ENCODE results near the gene OLR1. TPM values are rescaled to one million over a fixed set of nuclear protein-coding genes. Genes with fewer than 3 reads are reported as not detected.

The OLR1 gene
- total RNA-seq, 1 experiment from 2014 or later: not detected

DNA sequence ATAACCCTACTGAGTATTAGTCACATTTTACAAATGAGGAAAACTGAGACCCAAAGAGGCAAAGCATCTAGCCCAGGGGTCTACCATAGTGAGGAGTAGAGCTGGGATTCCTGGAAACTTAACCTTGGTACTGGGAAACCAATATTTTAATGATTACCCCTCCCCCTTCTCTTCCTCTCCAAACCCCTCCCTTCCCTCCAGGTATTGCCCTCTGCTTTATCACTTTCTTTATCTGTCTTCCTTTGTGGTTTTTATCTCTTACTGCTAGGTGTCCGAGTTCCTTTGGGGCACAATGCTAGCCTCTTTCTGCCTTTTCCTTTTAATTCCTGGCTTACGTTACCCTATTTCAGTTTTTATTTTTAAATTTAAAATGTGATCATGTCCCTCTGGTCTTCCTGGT, 43.5 kb upstream of the OLR1 start:
- DNase-seq: no peak
- Mint-ChIP-seq H3K27ac (ENCODE audit: unreplicated experiment) (peak overlapping the region; percentile 96), H3K9me3 (ENCODE audit: low read depth, unreplicated experiment) (no peaks in the 10 kb centered on the region), H3K36me3 (ENCODE audit: insufficient read depth, unreplicated experiment) (peaks cover 53% of the 10 kb centered on the region), H3K4me3 (ENCODE audit: low read depth, unreplicated experiment) (peak overlapping the region; percentile 84), H3K4me1 (ENCODE audit: low read depth, unreplicated experiment) (peaks cover 11% of the 10 kb centered on the region), H3K27me3 (ENCODE audit: unreplicated experiment) (no peaks in the 10 kb centered on the region)
- no TSS peak for BruUV-seq (replicated peaks)
- TF ChIP-seq, protein P1, sequence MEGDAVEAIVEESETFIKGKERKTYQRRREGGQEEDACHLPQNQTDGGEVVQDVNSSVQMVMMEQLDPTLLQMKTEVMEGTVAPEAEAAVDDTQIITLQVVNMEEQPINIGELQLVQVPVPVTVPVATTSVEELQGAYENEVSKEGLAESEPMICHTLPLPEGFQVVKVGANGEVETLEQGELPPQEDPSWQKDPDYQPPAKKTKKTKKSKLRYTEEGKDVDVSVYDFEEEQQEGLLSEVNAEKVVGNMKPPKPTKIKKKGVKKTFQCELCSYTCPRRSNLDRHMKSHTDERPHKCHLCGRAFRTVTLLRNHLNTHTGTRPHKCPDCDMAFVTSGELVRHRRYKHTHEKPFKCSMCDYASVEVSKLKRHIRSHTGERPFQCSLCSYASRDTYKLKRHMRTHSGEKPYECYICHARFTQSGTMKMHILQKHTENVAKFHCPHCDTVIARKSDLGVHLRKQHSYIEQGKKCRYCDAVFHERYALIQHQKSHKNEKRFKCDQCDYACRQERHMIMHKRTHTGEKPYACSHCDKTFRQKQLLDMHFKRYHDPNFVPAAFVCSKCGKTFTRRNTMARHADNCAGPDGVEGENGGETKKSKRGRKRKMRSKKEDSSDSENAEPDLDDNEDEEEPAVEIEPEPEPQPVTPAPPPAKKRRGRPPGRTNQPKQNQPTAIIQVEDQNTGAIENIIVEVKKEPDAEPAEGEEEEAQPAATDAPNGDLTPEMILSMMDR (IDR thresholded peaks at IDR 0.05; ENCODE audit: unreplicated experiment): no peak
- intact Hi-C loops (cut with micrococcal nuclease; ENCODE audit: unreplicated experiment): no loop called here
- CTCF ChIA-PET: interaction anchor here (1.9 kb wide), 1 partner anchor 62 kb away, joined by 8 read pairs; no protein-coding TSS in a partner anchor

DNA sequence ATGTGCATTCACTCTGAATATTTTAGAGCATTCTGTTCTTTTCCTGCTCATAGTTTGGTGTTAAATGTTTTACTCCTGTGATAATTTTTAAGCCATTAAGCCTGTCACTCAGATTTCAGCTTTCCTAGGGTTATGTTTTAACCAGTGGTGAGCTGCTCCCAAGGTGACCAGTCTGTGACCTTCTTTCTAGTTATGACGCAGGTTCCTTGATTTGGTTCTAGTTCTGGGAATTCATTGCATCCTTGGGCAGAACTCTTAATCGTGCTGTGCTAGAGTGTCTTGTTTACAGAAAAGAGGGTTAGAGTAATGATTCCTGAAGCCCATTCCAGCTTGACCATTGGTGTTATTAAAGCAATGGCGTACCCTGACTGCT, 42.9 kb upstream of the OLR1 start:
- peak; percentile 10 for DNase-seq
- peak overlapping the region; percentile 96 for H3K27ac Mint-ChIP-seq (ENCODE audit: unreplicated experiment)
- H3K27me3 Mint-ChIP-seq (ENCODE audit: unreplicated experiment): no peaks in the 10 kb centered on the region
- no peaks in the 10 kb centered on the region for H3K9me3 Mint-ChIP-seq (ENCODE audit: low read depth, unreplicated experiment)
- CTCF ChIA-PET: interaction anchor here (1.9 kb wide), 1 partner anchor 62 kb away, joined by 8 read pairs; no protein-coding TSS in a partner anchor
- peaks cover 11% of the 10 kb centered on the region for H3K4me1 Mint-ChIP-seq (ENCODE audit: low read depth, unreplicated experiment)
- no TSS peak for BruUV-seq (replicated peaks)
- H3K4me3 Mint-ChIP-seq (ENCODE audit: low read depth, unreplicated experiment): peak overlapping the region; percentile 84
- intact Hi-C loops (cut with micrococcal nuclease; ENCODE audit: unreplicated experiment): no loop called here
- TF ChIP-seq, protein P1 (IDR thresholded peaks at IDR 0.05; ENCODE audit: unreplicated experiment): no peak
- peaks cover 51% of the 10 kb centered on the region for H3K36me3 Mint-ChIP-seq (ENCODE audit: insufficient read depth, unreplicated experiment)

DNA sequence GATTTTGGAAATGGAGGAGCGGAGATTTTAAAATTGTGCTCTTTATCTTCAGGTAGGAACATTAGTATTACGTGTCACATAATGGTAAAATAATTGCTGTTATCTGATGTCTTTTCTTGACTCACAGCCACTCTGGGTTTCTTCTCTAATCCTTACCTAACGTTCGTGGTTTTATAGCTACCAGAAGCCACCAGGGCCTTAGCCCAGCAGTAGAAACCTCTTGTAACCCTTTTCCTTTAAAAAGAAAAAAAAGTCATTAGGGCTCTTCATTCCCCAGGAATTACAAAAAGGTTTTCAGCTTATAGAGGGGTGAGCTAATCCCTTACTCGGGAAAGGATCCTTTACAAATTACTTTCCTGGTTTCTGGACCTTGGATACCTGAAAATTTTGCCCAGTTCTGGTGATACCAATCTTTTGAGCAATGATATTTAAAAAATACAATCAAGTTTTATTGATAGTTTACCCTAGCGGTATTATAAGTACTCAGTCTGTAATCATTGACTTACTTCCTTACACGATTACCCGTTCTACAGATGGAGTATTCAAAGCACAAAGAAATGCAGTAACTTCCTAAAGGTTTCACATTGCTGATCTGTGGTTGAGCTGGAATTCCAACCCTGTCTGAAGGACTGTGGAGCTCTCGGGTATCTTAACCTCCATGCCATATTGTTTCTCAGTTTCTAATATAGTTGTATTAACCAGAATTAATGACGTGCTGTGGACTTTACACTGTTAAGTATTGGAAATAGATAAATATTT, 42.4 kb upstream of the OLR1 start:
- peak overlapping the region; percentile 84 for H3K4me3 Mint-ChIP-seq (ENCODE audit: low read depth, unreplicated experiment)
- H3K27me3 Mint-ChIP-seq (ENCODE audit: unreplicated experiment): no peaks in the 10 kb centered on the region
- peak; percentile 11 for DNase-seq
- no peaks in the 10 kb centered on the region for H3K9me3 Mint-ChIP-seq (ENCODE audit: low read depth, unreplicated experiment)
- peak overlapping the region; percentile 96 for H3K27ac Mint-ChIP-seq (ENCODE audit: unreplicated experiment)
- CTCF ChIA-PET: interaction anchor here (0.6 to 1.9 kb wide), 2 partner anchors 61 to 169 kb away, joined by 4 to 8 read pairs; no protein-coding TSS in a partner anchor
- TF ChIP-seq, protein P1 (IDR thresholded peaks at IDR 0.05; ENCODE audit: unreplicated experiment): no peak
- intact Hi-C loops (cut with micrococcal nuclease; ENCODE audit: unreplicated experiment): no loop called here
- H3K36me3 Mint-ChIP-seq (ENCODE audit: insufficient read depth, unreplicated experiment): peaks cover 49% of the 10 kb centered on the region
- BruUV-seq (replicated peaks): TSS peak; percentile 42
- H3K4me1 Mint-ChIP-seq (ENCODE audit: low read depth, unreplicated experiment): peaks cover 11% of the 10 kb centered on the region

DNA sequence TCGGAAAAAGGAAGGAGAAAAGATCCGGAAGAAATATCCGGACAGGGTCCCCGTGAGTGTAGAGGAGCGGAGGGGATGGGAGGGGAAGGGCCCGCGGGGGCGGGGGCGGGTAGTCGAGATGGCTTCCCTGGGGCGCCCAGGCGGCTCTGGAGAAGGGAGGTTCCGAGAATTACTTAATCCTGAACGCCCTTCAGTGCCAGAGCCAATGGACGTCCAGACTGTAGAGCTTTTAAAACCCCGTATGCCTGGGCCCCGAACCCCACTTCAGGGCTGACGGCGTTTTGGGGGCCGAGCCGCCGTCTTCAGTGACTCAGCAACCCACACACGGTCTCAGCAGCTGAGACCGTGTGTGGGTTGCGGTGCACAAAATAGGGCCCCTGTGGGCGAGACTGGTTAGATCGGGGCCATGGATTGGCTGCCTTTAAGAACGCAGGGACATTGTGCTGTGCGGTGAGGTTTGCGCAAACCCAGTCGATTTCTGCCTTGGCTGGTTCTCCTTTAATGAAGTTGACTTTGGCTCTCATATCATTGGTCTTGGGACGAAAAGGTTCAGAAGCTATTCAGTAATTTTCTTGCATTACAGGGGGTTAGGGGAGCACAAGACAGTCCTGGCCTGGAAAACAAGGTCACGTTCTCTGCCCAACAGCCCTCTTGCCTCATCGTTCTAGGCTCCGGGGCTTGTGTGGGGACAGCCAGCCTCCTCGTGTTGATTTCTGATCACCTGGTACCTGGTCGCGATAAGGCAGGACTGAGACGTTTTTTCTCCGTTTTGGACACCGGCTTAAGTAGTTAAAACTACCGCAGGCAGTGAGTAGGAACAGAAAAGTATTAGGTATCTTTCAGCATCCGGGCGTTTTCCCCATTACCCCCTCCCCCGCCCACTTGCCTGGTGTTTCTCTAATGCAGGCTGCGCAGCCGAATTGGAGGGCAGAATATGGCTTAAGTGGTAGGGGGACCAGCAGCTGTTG, 41.5 kb upstream of the OLR1 start:
- H3K27ac Mint-ChIP-seq (ENCODE audit: unreplicated experiment): peak overlapping the region; percentile 96
- intact Hi-C loops (cut with micrococcal nuclease; ENCODE audit: unreplicated experiment): no loop called here
- H3K4me1 Mint-ChIP-seq (ENCODE audit: low read depth, unreplicated experiment): peaks cover 11% of the 10 kb centered on the region
- CTCF ChIA-PET: interaction anchor here (0.6 to 1.9 kb wide), 2 partner anchors 60 to 170 kb away, joined by 4 to 8 read pairs; no protein-coding TSS in a partner anchor
- TSS peak; percentile 55 for BruUV-seq (replicated peaks)
- peak; percentile 48 for DNase-seq
- H3K9me3 Mint-ChIP-seq (ENCODE audit: low read depth, unreplicated experiment): no peaks in the 10 kb centered on the region
- peak overlapping the region; percentile 84 for H3K4me3 Mint-ChIP-seq (ENCODE audit: low read depth, unreplicated experiment)
- peaks cover 49% of the 10 kb centered on the region for H3K36me3 Mint-ChIP-seq (ENCODE audit: insufficient read depth, unreplicated experiment)
- no peaks in the 10 kb centered on the region for H3K27me3 Mint-ChIP-seq (ENCODE audit: unreplicated experiment)
- TF ChIP-seq, protein P1 (IDR thresholded peaks at IDR 0.05; ENCODE audit: unreplicated experiment): no peak

All from Calu3 (cell line).